ENCODE measurements around the gene GEMIN2. TPM values are rescaled to one million over a fixed set of nuclear protein-coding genes. Genes with fewer than 3 reads are reported as not detected.

The GEMIN2 gene, protein sequence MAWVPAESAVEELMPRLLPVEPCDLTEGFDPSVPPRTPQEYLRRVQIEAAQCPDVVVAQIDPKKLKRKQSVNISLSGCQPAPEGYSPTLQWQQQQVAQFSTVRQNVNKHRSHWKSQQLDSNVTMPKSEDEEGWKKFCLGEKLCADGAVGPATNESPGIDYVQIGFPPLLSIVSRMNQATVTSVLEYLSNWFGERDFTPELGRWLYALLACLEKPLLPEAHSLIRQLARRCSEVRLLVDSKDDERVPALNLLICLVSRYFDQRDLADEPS
- total RNA-seq (2022; extraction: Qiagen RNA extraction): 22.2 to 37.8 TPM (median 24.2 TPM) in 5 replicates

DNA sequence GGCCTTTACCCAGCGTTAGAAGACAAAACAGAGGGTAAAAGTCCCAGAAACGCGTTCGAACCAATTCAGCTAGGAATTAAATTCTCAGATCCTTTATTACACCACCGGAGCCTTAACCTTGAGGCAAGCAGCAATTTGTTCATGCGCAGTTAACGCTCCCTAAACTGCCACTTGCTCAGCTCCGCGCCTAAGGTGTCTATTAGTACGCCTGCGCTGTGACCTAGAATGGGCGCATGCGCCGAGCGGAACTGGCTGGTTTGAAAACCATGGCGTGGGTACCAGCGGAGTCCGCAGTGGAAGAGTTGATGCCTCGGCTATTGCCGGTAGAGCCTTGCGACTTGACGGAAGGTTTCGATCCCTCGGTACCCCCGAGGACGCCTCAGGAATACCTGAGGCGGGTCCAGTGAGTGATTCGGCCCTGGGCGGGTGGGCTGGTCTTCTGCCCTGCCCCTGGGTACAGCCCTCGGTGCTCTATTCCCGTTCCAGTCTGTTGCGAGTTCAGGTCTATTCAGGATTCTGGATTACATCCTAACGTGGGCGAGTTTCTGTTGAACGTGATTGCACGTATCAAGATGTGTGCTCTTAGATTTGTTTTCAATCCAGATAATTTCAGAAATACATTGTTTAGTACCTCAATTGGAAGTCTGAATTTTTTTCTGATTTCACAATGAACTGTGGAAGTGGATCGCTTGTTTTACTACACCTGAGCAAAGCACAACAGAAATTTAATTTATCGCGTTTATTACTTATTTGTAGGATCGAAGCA lies at the start of gene GEMIN2:
TSS of gene GEMIN2 (plus strand) at position 251 of the 766 bp plus-strand sequence. CDS start at position 267, 16 bp downstream.

DNA sequence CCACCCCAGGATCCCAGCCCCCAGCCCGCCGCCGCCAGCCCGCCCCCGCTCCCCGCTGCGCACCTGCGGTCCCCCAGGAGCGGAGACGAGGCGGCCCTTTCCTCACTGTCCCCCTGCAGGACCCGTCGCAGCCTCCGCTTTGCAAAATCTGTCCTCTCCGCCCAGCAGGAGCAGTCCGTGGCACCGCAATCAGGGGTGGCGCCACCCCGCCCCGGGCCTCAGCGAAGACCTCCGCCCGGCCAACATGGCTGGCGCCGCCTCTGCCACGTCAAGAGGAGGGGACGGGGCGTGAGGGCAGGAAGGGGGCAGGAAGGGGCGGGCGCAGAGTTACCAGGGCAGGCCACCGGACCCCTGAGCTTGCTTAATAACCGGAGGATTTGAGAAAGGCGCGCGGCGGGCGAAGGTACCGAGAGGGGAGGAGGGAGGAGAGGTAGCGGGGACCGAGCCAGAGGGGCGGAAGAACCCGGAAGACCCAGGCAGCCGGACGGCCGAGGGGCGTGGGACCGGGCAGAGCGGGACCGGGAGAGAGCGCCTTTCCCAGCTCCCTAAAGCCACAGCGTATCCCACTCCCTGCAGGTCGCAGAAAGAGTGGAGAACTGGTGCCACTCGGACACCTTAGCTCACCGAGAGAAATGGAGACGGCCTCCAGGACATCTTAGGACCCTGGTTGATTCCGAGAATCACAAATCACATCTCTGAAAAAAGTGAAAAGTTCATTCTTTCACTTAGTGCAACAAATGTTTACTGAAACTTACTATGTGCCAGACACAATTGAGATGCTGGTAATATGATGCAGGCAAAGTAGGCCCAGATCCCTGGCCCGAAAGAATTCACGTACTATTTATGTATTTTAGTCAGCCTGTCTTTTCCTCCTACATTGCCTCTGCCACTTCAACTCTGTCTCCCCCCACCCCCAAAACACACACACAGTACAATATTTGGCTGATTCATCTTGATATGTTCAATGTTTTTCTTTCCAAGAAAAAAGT lies 10.9 kb upstream of the GEMIN2 start, which contains the start of gene SEC23A:
TSS of gene SEC23A (minus strand) at position 267 of the 989 bp plus-strand sequence. CDS start 7,117 bp downstream, outside the sequence.

DNA sequence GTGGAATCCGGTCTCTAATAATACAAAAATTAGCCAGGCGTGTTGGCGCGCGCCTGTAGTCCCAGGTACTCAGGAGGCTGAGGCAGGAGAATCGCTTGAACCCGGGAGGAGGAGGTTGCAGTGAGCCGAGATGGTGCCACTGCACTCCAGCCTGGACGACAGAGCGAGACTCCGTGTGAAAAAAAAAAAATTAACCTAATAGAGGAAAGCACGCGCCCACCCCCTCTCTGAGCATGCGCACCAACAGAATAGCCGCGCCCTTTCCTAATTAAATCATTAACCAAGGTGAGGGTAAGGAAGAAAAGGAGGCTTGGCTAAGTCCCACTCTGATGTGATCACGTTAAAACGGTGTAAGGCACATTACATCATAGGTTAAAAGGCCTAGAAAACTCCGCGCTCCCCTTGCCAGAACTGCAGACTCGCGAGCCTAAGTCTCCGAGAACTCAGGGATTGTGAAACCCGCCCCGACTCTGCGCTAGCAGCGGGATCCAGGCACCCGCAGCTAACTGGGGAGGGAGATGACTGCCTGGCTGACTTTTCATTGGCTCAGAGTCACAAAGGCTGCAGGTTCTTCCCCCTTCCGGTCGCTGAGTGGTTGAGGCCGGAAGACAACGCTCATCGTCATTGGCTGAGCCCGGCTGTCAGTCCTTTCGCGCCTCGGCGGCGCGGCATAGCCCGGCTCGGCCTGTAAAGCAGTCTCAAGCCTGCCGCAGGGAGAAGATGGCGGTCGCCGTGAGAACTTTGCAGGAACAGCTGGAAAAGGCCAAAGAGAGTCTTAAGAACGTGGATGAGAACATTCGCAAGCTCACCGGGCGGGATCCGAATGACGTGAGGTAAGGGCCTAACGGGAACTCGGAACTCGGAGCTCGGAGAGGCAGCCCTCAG lies 60.7 kb downstream of the GEMIN2 start, which contains the start of gene PNN:
TSS of gene PNN (plus strand) at position 695 of the 885 bp plus-strand sequence. CDS start at position 721, 26 bp downstream.

Other genes with a start within 250 kb of the GEMIN2 start
- 50.2 to 79.8 TPM (median 79.4 TPM) in 5 replicates for gene SEC23A, start 11.1 kb upstream of the GEMIN2 start, total RNA-seq (2022; extraction: Qiagen RNA extraction)
- 11.9 to 16.3 TPM (median 13.8 TPM) in 5 replicates for gene TRAPPC6B, start 56.0 kb downstream of the GEMIN2 start, total RNA-seq (2022; extraction: Qiagen RNA extraction)
- 38.7 to 58.4 TPM (median 44.1 TPM) in 5 replicates for gene PNN, start 60.9 kb downstream of the GEMIN2 start, total RNA-seq (2022; extraction: Qiagen RNA extraction)
- gene MIA2, start 119.6 kb downstream of the GEMIN2 start, total RNA-seq (2022; extraction: Qiagen RNA extraction): 22.4 to 24.3 TPM (median 22.8 TPM) in 5 replicates

All from A549 treated with CORT108297 at 1 μM for 4 hours (cell line).